IMR-90 (cell line): ENCODE results near the gene EBF3. TPM values are rescaled to one million over a fixed set of nuclear protein-coding genes. Genes with fewer than 3 reads are reported as not detected.

Experiments
- ATAC-seq: fragments of 200-7000 bp; cut with Tn5 transposase; 2 replicates; pipeline ENCODE4 v1.9.1; 2020; ENCODE audit warnings: low read depth, mild to moderate bottlenecking, moderate library complexity
- BruUV-seq: library from RNA; stranded (reverse); fragments of 400-500 nt; replicated peaks from 2 replicates; lab custom pipeline; 2021; lab: Mats Ljungman, UMichigan
- CTCF ChIA-PET: fragments of 300-600 bp; formaldehyde crosslinking; extraction: SDS; loops from one replicate; lab custom pipeline; 2021; ENCODE audit warnings: antibody characterized with exemption; lab: Yijun Ruan, JAX
- POLR2A ChIA-PET: fragments of 300-600 bp; sonication (Branson Sonifier 250); formaldehyde crosslinking; loops from one replicate; lab custom pipeline; 2022; ENCODE audit warnings: antibody characterized with exemption; ENCODE audit not compliant: unreplicated experiment; lab: Charles Lee
- DNase-seq: peaks from one replicate; pipeline ENCODE4 v3.0.0; 2013
- H2AFZ ChIP-seq: replicated peaks from 2 replicates; pipeline ENCODE3; 2013; ENCODE audit warnings: low read length, mild to moderate bottlenecking; ENCODE audit not compliant: poor library complexity
- H2AK5ac ChIP-seq: 2 replicates; pipeline ENCODE4 v1.6.1; 2013; ENCODE audit warnings: low read depth, low read length, inconsistent platforms
- H2AK9ac ChIP-seq: replicated peaks from 2 replicates; pipeline ENCODE3; 2013; ENCODE audit warnings: mild to moderate bottlenecking, low read depth, low read length, moderate library complexity; ENCODE audit not compliant: poor library complexity
- H2BK120ac ChIP-seq: 2 replicates; pipeline ENCODE4 v1.6.1; 2013; ENCODE audit warnings: low read depth, low read length, inconsistent platforms
- H2BK15ac ChIP-seq: 3 replicates; pipeline ENCODE4 v1.6.1; 2013; ENCODE audit warnings: low read depth, low read length, inconsistent platforms
- H2BK20ac ChIP-seq: 2 replicates; pipeline ENCODE4 v1.6.1; 2013; ENCODE audit warnings: low read depth, mild to moderate bottlenecking, inconsistent platforms, low read length, moderate library complexity
- H2BK5ac ChIP-seq: 2 replicates; pipeline ENCODE4 v1.6.1; 2013; ENCODE audit warnings: mild to moderate bottlenecking, low read depth, low read length, inconsistent platforms; ENCODE audit not compliant: poor library complexity, severe bottlenecking
- H3K14ac ChIP-seq: replicated peaks from 2 replicates; pipeline ENCODE4 v1.6.1; 2013; ENCODE audit warnings: low read depth, low read length, inconsistent platforms
- H3K18ac ChIP-seq: 2 replicates; pipeline ENCODE4 v1.6.1; 2013; ENCODE audit warnings: low read depth, low read length, control low read depth
- H3K23ac ChIP-seq: 2 replicates; pipeline ENCODE4 v1.6.1; 2013; ENCODE audit warnings: low read depth, low read length, inconsistent platforms
- H3K27ac ChIP-seq: 2 replicates; pipeline ENCODE4 v1.5.1; 2013; ENCODE audit warnings: mild to moderate bottlenecking, control low read depth, low read length; ENCODE audit not compliant: insufficient read depth
- H3K27me3 ChIP-seq: 2 replicates; pipeline ENCODE4 v1.6.1; 2013; ENCODE audit warnings: low read length; ENCODE audit not compliant: control insufficient read depth, insufficient read depth
- H3K36me3 ChIP-seq: 2 replicates; pipeline ENCODE4 v1.6.1; 2013; ENCODE audit warnings: low read length, mixed read lengths; ENCODE audit not compliant: control insufficient read depth, insufficient read depth
- H3K4ac ChIP-seq: 2 replicates; pipeline ENCODE4 v1.6.1; 2013; ENCODE audit warnings: low read depth, low read length, inconsistent platforms
- H3K4me1 ChIP-seq: 2 replicates; pipeline ENCODE4 v1.6.1; 2013; ENCODE audit warnings: low read length, mixed read lengths; ENCODE audit not compliant: control insufficient read depth, insufficient read depth
- H3K4me2 ChIP-seq: 2 replicates; pipeline ENCODE4 v1.6.1; 2013; ENCODE audit warnings: low read depth, mild to moderate bottlenecking, control low read depth, low read length, moderate library complexity
- H3K4me3 ChIP-seq: 2 replicates; pipeline ENCODE4 v1.5.1; 2013; ENCODE audit warnings: low read depth, mild to moderate bottlenecking, control low read depth, low read length, moderate library complexity; ENCODE audit not compliant: insufficient read depth
- H3K56ac ChIP-seq: 2 replicates; pipeline ENCODE4 v1.6.1; 2013; ENCODE audit warnings: low read length, inconsistent platforms; ENCODE audit not compliant: insufficient read depth; ENCODE audit errors: extremely low read depth
- H3K79me1 ChIP-seq, 2 experiments: 2 replicates each; pipeline ENCODE4 v1.6.1; 2013; ENCODE audit warnings: low read length in 2 of 2, inconsistent platforms in 1 of 2, low read depth in 1 of 2
- H3K9ac ChIP-seq: 2 replicates; pipeline ENCODE4 v1.6.1; 2013; ENCODE audit warnings: low read depth, low read length, control low read depth
- H3K9me1 ChIP-seq: 2 replicates; pipeline ENCODE4 v1.6.1; 2013; ENCODE audit warnings: low read length, inconsistent platforms; ENCODE audit not compliant: insufficient read depth
- H3K9me3 ChIP-seq: 2 replicates; pipeline ENCODE4 v1.6.1; 2013; ENCODE audit warnings: low read length; ENCODE audit not compliant: control insufficient read depth, insufficient read depth
- H4K20me1 ChIP-seq: 2 replicates; pipeline ENCODE4 v1.6.1; 2013; ENCODE audit warnings: low read length, inconsistent platforms; ENCODE audit not compliant: insufficient read depth
- H4K5ac ChIP-seq: 2 replicates; pipeline ENCODE4 v1.6.1; 2013; ENCODE audit warnings: mild to moderate bottlenecking, low read depth, low read length, control low read depth
- H4K8ac ChIP-seq, 2 experiments: 2 replicates each; pipeline ENCODE4 v1.6.1; 2013; ENCODE audit warnings: low read depth in 2 of 2, low read length in 2 of 2, control low read depth in 1 of 2, inconsistent platforms in 1 of 2
- H4K91ac ChIP-seq: 2 replicates; pipeline ENCODE4 v1.6.1; 2013; ENCODE audit warnings: low read depth, low read length, inconsistent platforms; ENCODE audit not compliant: insufficient read depth
- BHLHE40 ChIP-seq: fragments of 150-350 bp; IDR thresholded peaks from 2 replicates; pipeline ENCODE4 v1.6.1; 2016; ENCODE audit warnings: mild to moderate bottlenecking, low read depth, low read length
- CEBPB ChIP-seq: IDR thresholded peaks from 2 replicates; pipeline ENCODE4 v1.6.1; 2012; ENCODE audit warnings: low read depth, low read length, improper control_type of control experiment
- MAFK ChIP-seq: IDR thresholded peaks from 2 replicates; pipeline ENCODE4 v1.6.1; 2012; ENCODE audit warnings: low read depth, low read length, improper control_type of control experiment
- MAZ ChIP-seq: IDR thresholded peaks from 2 replicates; pipeline ENCODE4 v1.6.1; 2012; ENCODE audit warnings: low read depth, mild to moderate bottlenecking, low read length, improper control_type of control experiment, moderate library complexity, borderline replicate concordance
- MXI1 ChIP-seq: IDR thresholded peaks from 2 replicates; pipeline ENCODE4 v1.6.1; 2012; ENCODE audit warnings: low read depth, mild to moderate bottlenecking, low read length, moderate library complexity, borderline replicate concordance
- POLR2A ChIP-seq: IDR thresholded peaks from 2 replicates; pipeline ENCODE4 v1.6.1; 2012; ENCODE audit warnings: mild to moderate bottlenecking, low read depth, low read length
- SMC3 ChIP-seq: fragments of 150-350 bp; IDR thresholded peaks from 2 replicates; pipeline ENCODE4 v1.6.1; 2016; ENCODE audit warnings: low read depth, mild to moderate bottlenecking, antibody characterized with exemption, low read length, moderate library complexity
- WGBS, 2 experiments: methylation state at CpG; one replicate each; pipeline versions ENCODE4 v1.1.5 to v1.1.7; 2013; ENCODE audit warnings: missing lambda C conversion rate in 2 of 2; ENCODE audit not compliant: insufficient read length in 1 of 2; ENCODE audit errors: extremely low coverage in 2 of 2; 5-methylcytosine and 5-hydroxymethylcytosine counted together
- dilution Hi-C: fragments of 300-500 bp; cut with HindIII; formaldehyde crosslinking; loops from one replicate; pipeline ENCODE4 v1.14.3; 2018; ENCODE audit warnings: low sequenced_read_pairs; ENCODE audit not compliant: unreplicated experiment
- in situ Hi-C: fragments of 300-500 bp; cut with MboI; formaldehyde crosslinking; loops from 3 replicates; pipeline ENCODE4 v1.14.3; 2019; ENCODE audit warnings: low sequenced_read_pairs, inconsistent platforms, mixed read lengths
- intact Hi-C: fragments of 100-400 bp; cut with micrococcal nuclease; formaldehyde crosslinking; loops from 2 replicates; pipeline ENCODE4 v1.10.0; 2022
- polyA plus RNA-seq, 3 experiments: library from polyadenylated mRNA; depleted of rRNA; stranded (reverse); fragments of >200 nt; gene quantifications; 2 replicates each; pipeline ENCODE4 v1.2.3, GENCODE V29; 2012; ENCODE audit warnings: low replicate concordance in 1 of 3
- total RNA-seq: library from RNA; depleted of rRNA; stranded (reverse); fragments of >200 nt; gene quantifications from 2 replicates; pipeline ENCODE4 v1.2.3, GENCODE V29; 2012

EBF3 gene
- total and polyA plus RNA-seq, 2 of the 4 experiments (the other 2 are of a cell fraction): 0.36 to 0.70 TPM

DNA sequence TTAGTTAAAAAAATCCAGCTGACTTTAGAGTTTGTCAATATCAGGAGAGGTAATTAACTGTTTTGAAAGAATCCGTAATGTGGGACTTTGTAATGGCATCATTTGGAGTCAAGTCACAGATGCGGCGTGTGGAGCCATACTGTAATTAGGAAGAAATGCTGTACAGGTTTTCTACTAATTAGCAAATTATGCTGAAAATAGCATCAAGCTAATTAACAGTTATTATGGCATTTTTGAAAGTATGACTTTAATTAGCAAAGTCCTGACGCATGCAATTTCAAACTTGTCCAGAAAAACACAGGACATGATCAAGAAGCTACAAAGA, 68.3 kb downstream of the EBF3 start:
- no peak overlapping the region for H2BK20ac ChIP-seq
- no TSS peak for BruUV-seq
- H3K4me3 ChIP-seq: no peak overlapping the region
- H3K14ac ChIP-seq: no peak overlapping the region
- no peak overlapping the region for H3K4ac ChIP-seq
- H4K5ac ChIP-seq: no peak overlapping the region
- H3K9ac ChIP-seq: no peak overlapping the region
- CTCF ChIA-PET: no interaction called here
- DNase-seq (no peak), ATAC-seq (no peak)
- H3K18ac ChIP-seq: no peak overlapping the region
- no peaks in the 10 kb centered on the region for H4K20me1 ChIP-seq
- no peaks in the 10 kb centered on the region for H3K79me1 ChIP-seq
- no peak overlapping the region for H2BK15ac ChIP-seq
- no CpG with 5 or more reads among the region's 4 CpGs for WGBS, 2 experiments
- no peak overlapping the region for H4K8ac ChIP-seq
- H2BK120ac ChIP-seq: no peak overlapping the region
- H3K23ac ChIP-seq: no peak overlapping the region
- H3K9me3 ChIP-seq: peaks cover 2% of the 10 kb centered on the region; the same call in 1 of the 2 replicates
- H3K27ac ChIP-seq: no peak overlapping the region
- H3K36me3 ChIP-seq: no peaks in the 10 kb centered on the region
- intact Hi-C loops (no loop called here), in situ Hi-C loops (no loop called here), dilution Hi-C loops (no loop called here)
- no peak overlapping the region for H2BK5ac ChIP-seq
- POLR2A ChIA-PET: no interaction called here
- no peak overlapping the region for H2AK5ac ChIP-seq
- no peaks in the 10 kb centered on the region for H3K9me1 ChIP-seq
- no peaks in the 10 kb centered on the region; the same call in 1 of the 2 replicates for H3K4me1 ChIP-seq
- no peak overlapping the region for H2AFZ ChIP-seq
- H3K56ac ChIP-seq: no peak overlapping the region
- no peak overlapping the region for H2AK9ac ChIP-seq
- no peaks in the 10 kb centered on the region; the same call in 1 of the 2 replicates for H3K27me3 ChIP-seq
- no peak overlapping the region for H3K4me2 ChIP-seq
- TF ChIP-seq CEBPB (no peak), MAZ (no peak), MXI1 (no peak), SMC3 (no peak), POLR2A (no peak), BHLHE40 (no peak), MAFK (no peak)
- H4K91ac ChIP-seq: no peak overlapping the region
